BLaER1 (cell line): Measurements from ENCODE around the gene RAB8A.
A peak's percentile ranks its signal among the peaks of the same experiment; 100 is the strongest.
"Not testable (repeated sequence)": the region's sequence is repeated elsewhere in the genome, so short reads cannot be mapped to it uniquely, and the experiment has no call there.

Experiments used
- H3K27ac ChIP-seq: shearing (Covaris generic); formaldehyde crosslinking; 2 replicates; pipeline ENCODE4 v1.8.1; 2022
- H3K27me3 ChIP-seq: shearing (Covaris generic); formaldehyde crosslinking; 2 replicates; pipeline ENCODE4 v1.8.1; 2022
- H3K36me3 ChIP-seq: shearing (Covaris generic); formaldehyde crosslinking; 2 replicates; pipeline ENCODE4 v1.8.1; 2022
- H3K4me1 ChIP-seq: shearing (Covaris generic); formaldehyde crosslinking; 2 replicates; pipeline ENCODE4 v1.8.1; 2022
- H3K4me2 ChIP-seq: shearing (Covaris generic); formaldehyde crosslinking; 2 replicates; pipeline ENCODE4 v1.8.1; 2022
- H3K4me3 ChIP-seq: shearing (Covaris generic); formaldehyde crosslinking; 2 replicates; pipeline ENCODE4 v1.8.1; 2022
- H3K9ac ChIP-seq: shearing (Covaris generic); formaldehyde crosslinking; 2 replicates; pipeline ENCODE4 v1.8.1; 2022
- H3K9me3 ChIP-seq: shearing (Covaris generic); formaldehyde crosslinking; 2 replicates; pipeline ENCODE4 v1.8.1; 2022
- H4K20me1 ChIP-seq: shearing (Covaris generic); formaldehyde crosslinking; 2 replicates; pipeline ENCODE4 v1.8.1; 2022
- Cebpa-rat ChIP-seq: shearing (Covaris generic); IDR thresholded peaks from 2 replicates; pipeline ENCODE4 v1.8.1; 2022

Gene RAB8A

DNA sequence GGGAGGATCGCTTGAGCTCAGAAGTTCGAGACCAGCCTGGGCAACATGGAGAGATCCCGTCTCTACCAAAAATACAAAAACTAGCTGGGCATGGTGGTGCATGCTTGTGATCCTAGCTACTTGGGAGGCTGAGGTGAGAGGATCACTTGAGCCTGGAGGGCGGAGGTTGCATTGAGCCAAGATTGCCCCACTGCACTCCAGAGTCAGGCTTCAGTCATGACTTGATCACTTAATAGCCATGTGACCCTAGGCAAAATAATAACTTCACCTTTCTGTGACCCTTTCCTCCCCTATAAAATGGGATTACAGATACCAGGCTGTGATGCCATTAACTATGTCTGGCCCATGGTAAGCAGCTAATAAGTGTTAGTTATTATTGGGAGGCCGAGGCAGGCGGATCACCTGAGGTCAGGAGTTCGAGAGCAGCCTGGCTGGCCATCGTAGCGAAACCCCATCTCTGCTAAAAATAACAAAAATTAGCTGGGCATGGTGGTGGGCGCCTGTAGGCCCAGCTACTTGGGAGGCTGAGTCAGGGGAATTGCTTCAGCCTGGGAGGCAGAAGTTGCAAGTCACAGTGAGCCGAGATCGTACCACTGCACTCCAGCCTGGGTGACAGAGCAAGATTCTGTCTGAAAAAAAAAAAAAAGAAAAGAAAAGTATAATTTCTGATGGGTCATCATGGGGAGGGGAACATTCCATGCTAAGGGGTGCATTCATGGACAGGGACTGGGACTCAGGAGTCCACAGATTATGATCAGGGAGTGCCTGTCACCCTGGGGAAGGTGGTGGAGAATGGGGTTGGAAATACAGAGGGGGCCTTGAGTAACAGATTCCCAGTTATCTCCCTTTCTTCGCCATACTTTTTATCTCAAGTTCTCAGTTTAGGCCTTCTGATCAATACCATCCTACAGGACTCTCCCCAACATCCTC is 19.9 kb upstream of the RAB8A start:
- H3K4me1 ChIP-seq = peaks cover 98% of the 10 kb centered on the region
- H4K20me1 ChIP-seq = peaks cover 5% of the 10 kb centered on the region
- no peak overlapping the region; the same call in 1 of the 2 replicates for H3K9ac ChIP-seq
- H3K36me3 ChIP-seq = peaks cover 98% of the 10 kb centered on the region
- H3K27ac ChIP-seq = peak overlapping the region; percentile 79; the same call in 1 of the 2 replicates
- H3K4me3 ChIP-seq = no peak overlapping the region
- peak overlapping the region; percentile 29 for H3K4me2 ChIP-seq
- H3K9me3 ChIP-seq = no peaks in the 10 kb centered on the region
- no peak for TF ChIP-seq Cebpa-rat
- no peaks in the 10 kb centered on the region for H3K27me3 ChIP-seq

DNA sequence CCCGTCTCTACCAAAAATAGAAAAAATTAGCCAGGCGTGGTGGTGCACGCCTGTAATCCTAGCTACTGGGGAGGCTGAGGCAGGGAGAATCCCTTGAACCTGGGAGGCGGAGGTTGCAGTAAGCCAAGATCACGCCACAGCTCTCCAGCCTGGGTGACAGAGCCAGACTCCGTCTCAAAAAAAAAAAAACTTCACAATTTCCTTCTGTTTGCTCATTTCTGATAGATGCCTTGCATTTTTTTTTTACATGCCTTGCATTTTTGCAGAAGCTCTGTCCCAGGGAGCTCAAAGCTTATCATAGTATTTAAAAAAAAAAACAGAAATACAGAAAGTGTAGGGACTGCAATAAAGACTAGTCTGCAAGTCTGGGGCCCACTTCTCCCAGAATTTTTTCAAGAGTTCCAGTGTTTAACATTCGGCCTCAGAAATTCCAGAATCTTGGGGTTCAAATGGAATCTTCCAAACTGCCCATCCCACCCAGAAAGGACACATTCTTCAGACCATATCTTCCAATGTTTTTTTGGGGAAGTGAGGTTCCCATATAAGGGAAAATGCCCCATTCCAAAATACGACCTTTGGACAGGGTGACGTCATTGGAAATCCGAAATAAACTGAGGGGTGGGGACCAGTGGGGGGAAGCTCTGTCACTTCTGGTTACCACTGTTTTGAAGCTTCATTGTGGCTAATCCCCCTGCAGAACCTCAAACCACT is 17.2 kb upstream of the RAB8A start:
- peaks cover 73% of the 10 kb centered on the region for H3K4me1 ChIP-seq
- peaks cover 98% of the 10 kb centered on the region for H3K36me3 ChIP-seq
- peak overlapping the region; percentile 39; the same call in 1 of the 2 replicates for H3K4me3 ChIP-seq
- H3K27me3 ChIP-seq = no peaks in the 10 kb centered on the region
- no peaks in the 10 kb centered on the region for H3K9me3 ChIP-seq
- H3K4me2 ChIP-seq = peak overlapping the region; percentile 83
- H4K20me1 ChIP-seq = peaks cover 15% of the 10 kb centered on the region
- peak overlapping the region; percentile 33; the same call in 1 of the 2 replicates for H3K9ac ChIP-seq
- H3K27ac ChIP-seq = peak overlapping the region; percentile 79
- no peak for TF ChIP-seq Cebpa-rat

GRCh38 chr19:16095071-16095571 is 16.6 kb upstream of the RAB8A start:
- Histone ChIP-seq H3K27me3 (no peaks in the 10 kb centered on the region), H3K27ac (peak overlapping the region; percentile 79), H3K4me2 (peak overlapping the region; percentile 83), H3K9me3 (no peaks in the 10 kb centered on the region), H3K9ac (peak overlapping the region; percentile 50; the same call in 1 of the 2 replicates), H4K20me1 (peaks cover 15% of the 10 kb centered on the region), H3K4me3 (peak overlapping the region; percentile 39; the same call in 1 of the 2 replicates), H3K4me1 (peaks cover 67% of the 10 kb centered on the region), H3K36me3 (peaks cover 98% of the 10 kb centered on the region)
- no peak for TF ChIP-seq Cebpa-rat

DNA sequence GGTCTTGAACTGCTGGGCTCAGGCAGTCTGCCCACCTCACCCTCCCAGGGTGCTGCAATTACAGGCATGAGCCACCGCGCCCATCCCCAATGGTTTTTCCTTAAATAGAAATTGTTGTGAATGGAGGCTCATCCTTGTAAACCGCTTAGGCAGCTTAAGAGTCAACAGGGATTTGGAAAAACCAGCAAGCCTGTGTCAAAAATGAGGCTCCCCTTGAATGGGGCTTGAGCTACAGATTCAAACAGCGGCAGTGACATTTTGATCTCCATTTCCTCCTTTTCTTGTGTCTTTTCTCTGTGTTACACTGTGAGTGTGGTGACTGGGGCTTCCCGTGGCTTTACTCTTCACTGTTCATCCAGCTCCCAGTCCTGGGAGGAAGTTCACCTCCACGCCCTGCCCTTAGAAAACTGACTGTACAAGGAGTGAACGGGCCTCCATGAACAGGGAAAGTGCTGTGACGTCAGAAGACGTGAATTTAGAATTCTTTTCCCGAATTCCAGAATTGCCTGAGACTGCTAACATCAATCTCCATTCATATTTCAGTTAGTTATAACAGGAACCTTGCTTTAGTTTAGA is 15.3 kb upstream of the RAB8A start:
- H4K20me1 ChIP-seq = peaks cover 22% of the 10 kb centered on the region
- no peaks in the 10 kb centered on the region for H3K27me3 ChIP-seq
- TF ChIP-seq Cebpa-rat = no peak
- H3K36me3 ChIP-seq = peaks cover 98% of the 10 kb centered on the region
- no peaks in the 10 kb centered on the region for H3K9me3 ChIP-seq
- no peak overlapping the region for H3K4me3 ChIP-seq
- peaks cover 57% of the 10 kb centered on the region for H3K4me1 ChIP-seq
- peak overlapping the region; percentile 60 for H3K27ac ChIP-seq
- H3K9ac ChIP-seq = no peak overlapping the region
- H3K4me2 ChIP-seq = peak overlapping the region; percentile 83

- peaks cover 18% of the 10 kb centered on the region; the same call in 1 of the 2 replicates for H4K20me1 ChIP-seq
- H3K36me3 ChIP-seq = peaks cover 98% of the 10 kb centered on the region
These were observed 13.3 kb upstream of the RAB8A start for GRCh38 chr19:16098416-16098768.

GRCh38 chr19:16098821-16099220 is 12.9 kb upstream of the RAB8A start:
- H3K4me1 ChIP-seq = peaks cover 32% of the 10 kb centered on the region
- H3K36me3 ChIP-seq = peaks cover 98% of the 10 kb centered on the region

More at GRCh38 chr19:16098416-16098768, 13.3 kb upstream of the RAB8A start:
- Histone ChIP-seq H3K27me3 (no peaks in the 10 kb centered on the region), H3K4me2 (no peak overlapping the region), H3K4me3 (no peak overlapping the region), H3K27ac (no peak overlapping the region), H3K9ac (no peak overlapping the region), H3K4me1 (peaks cover 37% of the 10 kb centered on the region), H3K9me3 (no peaks in the 10 kb centered on the region)
- no peak for TF ChIP-seq Cebpa-rat

GRCh38 chr19:16099314-16099965 is 12.2 kb upstream of the RAB8A start:
- H3K27me3 ChIP-seq, H3K4me2 ChIP-seq, H3K4me3 ChIP-seq, H3K27ac ChIP-seq, H3K9ac ChIP-seq, H3K9me3 ChIP-seq: not testable (repeated sequence)
- Histone ChIP-seq H3K4me1 (peaks cover 26% of the 10 kb centered on the region), H3K36me3 (peaks cover 98% of the 10 kb centered on the region), H4K20me1 (peaks cover 18% of the 10 kb centered on the region; the same call in 1 of the 2 replicates)

More at GRCh38 chr19:16098821-16099220, 12.9 kb upstream of the RAB8A start:
- H3K4me2 ChIP-seq = no peak overlapping the region
- peaks cover 18% of the 10 kb centered on the region; the same call in 1 of the 2 replicates for H4K20me1 ChIP-seq
- H3K9ac ChIP-seq = no peak overlapping the region
- no peaks in the 10 kb centered on the region for H3K9me3 ChIP-seq
- no peak for TF ChIP-seq Cebpa-rat
- H3K4me3 ChIP-seq = no peak overlapping the region
- H3K27ac ChIP-seq = no peak overlapping the region
- H3K27me3 ChIP-seq = no peaks in the 10 kb centered on the region

DNA sequence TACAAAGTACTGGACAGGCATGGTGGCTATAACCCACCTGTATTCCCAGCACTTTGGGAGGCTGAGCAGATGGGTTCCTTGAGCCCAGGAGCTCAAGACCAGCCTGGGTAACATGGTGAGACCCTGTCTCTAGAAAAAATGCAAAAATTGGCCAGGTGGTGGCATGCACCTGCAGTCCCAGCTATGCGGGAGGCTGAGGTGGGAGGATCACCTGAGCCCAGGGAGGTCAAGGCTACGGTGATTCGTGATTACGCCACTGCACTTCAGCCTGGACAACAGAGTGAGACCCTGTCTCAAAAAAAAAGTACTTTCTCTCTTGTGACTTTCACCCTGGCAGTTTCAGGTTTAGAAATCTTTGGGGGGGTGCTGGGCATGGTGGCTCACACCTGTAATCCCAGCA is 11.2 kb upstream of the RAB8A start:
- no peak overlapping the region for H3K4me3 ChIP-seq
- peaks cover 18% of the 10 kb centered on the region; the same call in 1 of the 2 replicates for H4K20me1 ChIP-seq
- no peaks in the 10 kb centered on the region for H3K27me3 ChIP-seq
- no peak overlapping the region for H3K4me2 ChIP-seq
- no peak for TF ChIP-seq Cebpa-rat
- H3K9me3 ChIP-seq = no peaks in the 10 kb centered on the region
- H3K27ac ChIP-seq = no peak overlapping the region
- no peak overlapping the region for H3K9ac ChIP-seq
- H3K36me3 ChIP-seq = peaks cover 88% of the 10 kb centered on the region
- H3K4me1 ChIP-seq = peaks cover 23% of the 10 kb centered on the region

DNA sequence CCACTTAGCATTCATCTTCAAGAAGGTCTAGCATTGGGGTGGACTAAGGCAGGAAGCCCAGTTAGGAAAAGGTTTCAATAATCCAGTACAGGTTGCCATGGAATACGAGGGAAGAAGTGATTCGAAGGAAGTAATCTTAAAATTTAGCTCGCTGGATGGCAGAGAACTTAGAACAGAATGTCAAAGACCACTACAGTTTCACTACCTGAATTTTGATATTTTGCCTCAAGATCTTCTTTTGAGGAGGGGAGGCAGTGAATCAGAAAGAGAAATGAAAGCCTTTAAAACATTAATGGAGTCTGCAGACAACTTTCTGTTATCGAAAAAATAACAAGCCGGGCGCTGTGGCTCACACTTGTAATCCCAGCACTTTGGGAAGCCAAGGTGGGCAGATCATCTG is 7.0 kb upstream of the RAB8A start:
- no peak overlapping the region for H3K4me3 ChIP-seq
- no peak overlapping the region for H3K27ac ChIP-seq
- H3K9ac ChIP-seq = no peak overlapping the region
- H3K4me2 ChIP-seq = no peak overlapping the region; the same call in 1 of the 2 replicates
- H4K20me1 ChIP-seq = 0 out of 2 replicates have a peak, but pooled peaks cover 7% of the 10 kb centered on the region
- H3K27me3 ChIP-seq = no peaks in the 10 kb centered on the region
- peaks cover 21% of the 10 kb centered on the region for H3K4me1 ChIP-seq
- TF ChIP-seq Cebpa-rat = no peak
- H3K9me3 ChIP-seq = no peaks in the 10 kb centered on the region
- peaks cover 46% of the 10 kb centered on the region for H3K36me3 ChIP-seq
